Body of pancreas (tissue), 4 donors: ENCODE data around the gene FAM111A. TPM values are rescaled to one million over a fixed set of nuclear protein-coding genes. Genes with fewer than 3 reads are reported as not detected.

Experiments
- ATAC-seq: fragments of 150-250 bp; one replicate; pipeline ENCODE4 v1.9.1; 2016
- DNase-seq, 4 donors: peaks; one replicate each; pipeline ENCODE4 v3.0.0-alpha.2; 2019
- H3K27ac ChIP-seq, 4 donors: fragments of 200-600 bp; sonication (generic); 1 replicate in 3 of 4; 2 replicates in 1 of 4; pipeline versions ENCODE4 v1.5.1 to v1.6.1; 2016 to 2019; ENCODE audit warnings: mild to moderate bottlenecking in 1 of 4, mixed read lengths in 1 of 4, moderate library complexity in 1 of 4
- H3K27me3 ChIP-seq, 2 donors: fragments of 200-600 bp; sonication (generic); one replicate each; pipeline ENCODE4 v1.6.0; 2016; ENCODE audit warnings: mild to moderate bottlenecking in 1 of 2
- H3K36me3 ChIP-seq, 2 donors: fragments of 200-600 bp; sonication (generic); replicated peaks in 1 of 2; 2 replicates each; pipeline ENCODE4 v1.5.1; 2016; ENCODE audit warnings: low read depth in 2 of 2; ENCODE audit not compliant: insufficient read depth in 1 of 2
- H3K4me1 ChIP-seq: fragments of 200-600 bp; sonication (generic); one replicate; pipeline ENCODE4 v1.6.0; 2016
- H3K4me3 ChIP-seq, 2 donors: fragments of 200-600 bp; sonication (generic); 1 replicate in 1 of 2; 2 replicates in 1 of 2; pipeline ENCODE4 v1.5.1; 2016 to 2019
- H3K9me3 ChIP-seq, 3 donors: fragments of 200-600 bp; sonication (generic); 1 replicate in 2 of 3; 2 replicates in 1 of 3; pipeline ENCODE4 v1.5.1; 2016
- POLR2A ChIP-seq, 3 donors: fragments of 450-650 bp; IDR thresholded peaks; one replicate each; pipeline ENCODE4 v1.6.1; 2016; ENCODE audit warnings: antibody characterized with exemption in 3 of 3, mild to moderate bottlenecking in 2 of 3
- WGBS, 2 donors: methylation state at CpG; one replicate each; pipeline ENCODE4 v1.1.5; 2017; 5-methylcytosine and 5-hydroxymethylcytosine counted together
- intact Hi-C: fragments of 100-400 bp; cut with DNase I; formaldehyde crosslinking; loops from one replicate; pipeline ENCODE4 v1.15.1; 2023
- total RNA-seq, 2 donors: library from RNA; depleted of rRNA; stranded (reverse); fragments of >200 nt; gene quantifications; one replicate each; pipeline ENCODE4 v1.1.0, GENCODE V29; 2016
- TF ChIP-seq, protein P1 (sequence below), 7 experiments: fragments of 450-650 bp in 4 of 7; fragments of 200-600 bp in 3 of 7; sonication (generic) in 3 of 7; IDR thresholded peaks; one replicate each; pipeline ENCODE4 v1.5.1; 2016 to 2019; ENCODE audit warnings: antibody characterized with exemption in 7 of 7

Gene FAM111A
- total RNA-seq, 2 donors from 2014 or later, result 17.4 to 43.8 TPM

DNA sequence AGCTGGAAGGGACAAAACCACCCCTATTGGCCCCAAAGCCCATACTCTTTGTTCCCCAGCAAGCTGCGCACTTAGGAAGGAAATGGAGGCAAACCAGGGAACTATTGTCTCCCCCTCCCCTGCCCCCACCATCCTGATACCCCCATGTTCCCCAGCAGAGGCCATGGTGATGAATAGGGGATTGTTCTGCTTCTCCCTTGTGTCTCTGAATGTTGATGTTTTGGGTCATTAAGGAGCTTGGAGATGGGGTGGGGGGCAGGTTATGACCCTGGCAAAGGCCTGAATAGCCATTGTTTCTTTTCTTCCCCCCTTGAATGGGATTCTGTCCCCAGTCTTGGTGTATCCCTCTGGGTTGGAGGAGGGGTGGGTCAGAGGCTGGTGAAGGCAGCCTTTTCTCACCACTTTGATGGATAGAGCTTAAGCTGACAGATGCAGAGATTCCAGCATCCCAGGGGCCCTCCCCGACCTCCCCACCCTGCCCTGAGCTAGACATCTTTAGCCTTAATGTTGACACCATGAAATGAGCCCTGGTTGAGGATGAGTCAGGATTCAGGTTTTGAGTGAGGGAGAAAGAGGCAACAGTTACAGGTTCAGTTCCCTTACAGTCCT, 37.6 kb downstream of the FAM111A start:
- H3K4me1 ChIP-seq, result peaks cover 23% of the 10 kb centered on the region
- ATAC-seq (no peak), DNase-seq (no peak)
- no peak for TF ChIP-seq POLR2A (IDR thresholded peaks at IDR 0.05)
- TF ChIP-seq, protein P1, sequence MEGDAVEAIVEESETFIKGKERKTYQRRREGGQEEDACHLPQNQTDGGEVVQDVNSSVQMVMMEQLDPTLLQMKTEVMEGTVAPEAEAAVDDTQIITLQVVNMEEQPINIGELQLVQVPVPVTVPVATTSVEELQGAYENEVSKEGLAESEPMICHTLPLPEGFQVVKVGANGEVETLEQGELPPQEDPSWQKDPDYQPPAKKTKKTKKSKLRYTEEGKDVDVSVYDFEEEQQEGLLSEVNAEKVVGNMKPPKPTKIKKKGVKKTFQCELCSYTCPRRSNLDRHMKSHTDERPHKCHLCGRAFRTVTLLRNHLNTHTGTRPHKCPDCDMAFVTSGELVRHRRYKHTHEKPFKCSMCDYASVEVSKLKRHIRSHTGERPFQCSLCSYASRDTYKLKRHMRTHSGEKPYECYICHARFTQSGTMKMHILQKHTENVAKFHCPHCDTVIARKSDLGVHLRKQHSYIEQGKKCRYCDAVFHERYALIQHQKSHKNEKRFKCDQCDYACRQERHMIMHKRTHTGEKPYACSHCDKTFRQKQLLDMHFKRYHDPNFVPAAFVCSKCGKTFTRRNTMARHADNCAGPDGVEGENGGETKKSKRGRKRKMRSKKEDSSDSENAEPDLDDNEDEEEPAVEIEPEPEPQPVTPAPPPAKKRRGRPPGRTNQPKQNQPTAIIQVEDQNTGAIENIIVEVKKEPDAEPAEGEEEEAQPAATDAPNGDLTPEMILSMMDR (IDR thresholded peaks at IDR 0.05), result no peak
- H3K4me3 ChIP-seq, result no peak overlapping the region
- no peaks in the 10 kb centered on the region for H3K36me3 ChIP-seq
- H3K27ac ChIP-seq, result no peak overlapping the region
- WGBS, 2 donors, result 77 to 87% methylated on average over 2 of the region's 2 CpGs
- no peaks in the 10 kb centered on the region for H3K27me3 ChIP-seq
- H3K9me3 ChIP-seq, result no peaks in the 10 kb centered on the region
- intact Hi-C loops, result loop anchor here (10.0 kb wide), 1 partner anchor 105 kb away; no protein-coding TSS in a partner anchor

DNA sequence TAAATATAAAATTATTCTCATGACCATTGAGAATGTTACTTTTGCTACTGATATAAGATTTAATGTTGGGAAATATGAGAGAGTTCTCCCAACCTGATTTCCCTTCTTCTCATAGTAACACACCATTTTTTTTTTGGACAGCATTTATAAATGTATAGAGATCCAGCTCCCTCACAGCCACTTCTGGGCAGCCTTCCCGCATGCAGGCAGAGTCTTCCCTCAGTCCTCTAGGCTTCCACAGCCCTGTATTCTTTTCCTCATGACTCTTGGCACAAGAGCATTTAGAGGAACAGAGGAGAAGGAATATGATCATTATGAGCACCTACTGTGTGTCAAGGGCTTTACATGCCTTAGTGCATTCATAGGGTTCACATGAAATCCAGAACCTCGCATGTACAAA, 38.3 kb downstream of the FAM111A start:
- no peaks in the 10 kb centered on the region for H3K9me3 ChIP-seq
- peaks cover 25% of the 10 kb centered on the region for H3K4me1 ChIP-seq
- no peak for TF ChIP-seq POLR2A (IDR thresholded peaks at IDR 0.05)
- TF ChIP-seq, protein P1 (IDR thresholded peaks at IDR 0.05), result no peak
- WGBS, 2 donors, result 80 to 83% methylated on average over 2 of the region's 2 CpGs
- H3K27ac ChIP-seq, result no peak overlapping the region
- ATAC-seq (no peak), DNase-seq (no peak)
- no peaks in the 10 kb centered on the region for H3K36me3 ChIP-seq
- H3K4me3 ChIP-seq, result no peak overlapping the region
- no peaks in the 10 kb centered on the region for H3K27me3 ChIP-seq
- intact Hi-C loops, result loop anchor here (10.0 kb wide), 1 partner anchor 104 kb away; no protein-coding TSS in a partner anchor

DNA sequence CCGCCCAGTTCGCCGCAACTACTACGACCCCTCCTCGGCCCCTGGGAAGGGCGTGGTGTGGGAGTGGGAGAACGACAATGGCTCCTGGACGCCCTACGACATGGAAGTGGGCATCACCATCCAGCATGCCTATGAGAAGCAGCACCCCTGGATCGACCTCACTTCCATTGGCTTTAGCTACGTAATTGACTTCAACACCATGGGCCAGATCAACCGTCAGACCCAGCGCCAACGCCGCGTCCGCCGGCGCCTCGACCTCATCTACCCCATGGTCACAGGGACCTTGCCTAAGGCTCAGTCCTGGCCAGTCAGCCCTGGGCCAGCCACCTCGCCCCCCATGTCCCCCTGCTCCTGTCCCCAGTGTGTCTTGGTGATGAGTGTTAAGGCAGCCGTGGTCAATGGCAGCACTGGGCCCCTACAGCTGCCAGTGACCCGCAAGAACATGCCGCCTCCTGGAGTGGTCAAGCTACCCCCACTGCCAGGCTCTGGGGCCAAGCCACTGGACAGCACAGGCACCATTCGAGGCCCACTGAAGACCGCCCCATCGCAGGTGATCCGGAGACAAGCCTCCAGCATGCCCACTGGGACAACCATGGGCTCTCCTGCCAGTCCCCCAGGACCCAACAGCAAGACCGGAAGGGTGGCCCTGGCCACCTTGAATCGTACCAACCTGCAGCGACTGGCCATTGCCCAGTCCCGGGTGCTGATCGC, 39.2 kb downstream of the FAM111A start:
- no peaks in the 10 kb centered on the region for H3K27me3 ChIP-seq
- intact Hi-C loops, result loop anchor here (10.0 kb wide), 1 partner anchor 103 kb away; no protein-coding TSS in a partner anchor
- no peak overlapping the region for H3K4me3 ChIP-seq
- WGBS, 2 donors, result 90 to 91% methylated on average over 22 to 32 of the region's 33 CpGs
- TF ChIP-seq, protein P1 (IDR thresholded peaks at IDR 0.05), result no peak
- TF ChIP-seq POLR2A (IDR thresholded peaks at IDR 0.05), result no peak
- no peaks in the 10 kb centered on the region for H3K36me3 ChIP-seq
- ATAC-seq (no peak), DNase-seq (no peak)
- H3K9me3 ChIP-seq, result no peaks in the 10 kb centered on the region
- peaks cover 35% of the 10 kb centered on the region for H3K4me1 ChIP-seq
- H3K27ac ChIP-seq, result no peak overlapping the region

DNA sequence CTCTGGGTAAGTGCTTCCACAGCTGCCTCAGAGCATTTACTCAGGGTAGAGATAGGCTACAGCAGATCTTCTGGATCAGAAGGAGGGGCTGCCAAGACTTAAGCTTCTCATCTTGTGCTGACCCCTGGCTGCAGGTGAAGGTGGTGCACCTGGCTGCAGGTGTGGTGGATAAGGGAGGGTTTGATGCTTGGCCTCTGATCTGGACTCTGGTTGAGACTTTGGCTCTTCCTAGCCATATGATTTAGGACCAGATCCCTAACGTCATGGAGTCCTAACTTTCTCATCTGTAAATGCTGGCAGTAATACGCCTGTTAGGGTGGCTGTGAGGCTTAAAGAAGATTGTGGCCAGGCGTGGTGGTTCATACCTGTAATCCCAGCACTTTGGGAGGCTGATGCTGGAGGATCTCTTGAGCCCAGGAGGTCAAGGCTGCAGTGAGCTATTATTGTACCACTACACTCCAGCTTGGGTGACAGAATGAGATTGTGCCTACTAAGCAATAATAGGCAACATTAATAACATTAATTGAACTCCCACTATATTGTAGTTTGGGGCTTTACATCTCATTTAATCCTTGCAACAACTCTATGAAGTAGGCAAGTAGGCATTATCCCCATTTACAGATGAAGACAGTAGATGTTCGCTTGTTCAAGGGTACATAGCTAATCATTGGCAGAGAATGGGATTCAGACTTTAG, 39.9 kb downstream of the FAM111A start:
- intact Hi-C loops, result loop anchor here (10.0 kb wide), 1 partner anchor 102 kb away; no protein-coding TSS in a partner anchor
- no peak for ATAC-seq
- TF ChIP-seq, protein P1 (IDR thresholded peaks at IDR 0.05), result peak in 6 of 7 experiments; percentile 9 to 56 (median 34)
- no peak for TF ChIP-seq POLR2A (IDR thresholded peaks at IDR 0.05)
- no peaks in the 10 kb centered on the region for H3K27me3 ChIP-seq
- 73 to 81% methylated on average over 4 of the region's 4 CpGs for WGBS, 2 donors
- H3K9me3 ChIP-seq, result no peaks in the 10 kb centered on the region
- H3K4me3 ChIP-seq, result no peak overlapping the region
- peaks cover 42% of the 10 kb centered on the region for H3K4me1 ChIP-seq
- peak overlapping the region in 1 of 4 donors; percentile 77 for H3K27ac ChIP-seq
- DNase-seq, result peak in 3 of 4 donors; percentile 40 to 60 (median 53)
- H3K36me3 ChIP-seq, result no peaks in the 10 kb centered on the region
